ENCODE measurements around the gene DOCK8.

GRCh38 chr9:438961-439768 is 224.5 kb downstream of the DOCK8 start:
- TF ChIP-seq CTCF (IDR thresholded peaks at IDR 0.05; ENCODE audit: low read length) (no peak), EZH2 (IDR thresholded peaks at IDR 0.05; ENCODE audit: borderline replicate concordance, low read length) (no peak)

All from OCI-LY1 (cell line).